Stimulated activated CD4-positive, alpha-beta T cell treated with anti-CD3 and anti-CD28 coated beads, TNF-alpha, amount 100 ng/mL, for 1 hour (primary cell): ENCODE data around the gene CYP3A5.
"Not testable (repeated sequence)": the region's sequence is repeated elsewhere in the genome, so short reads cannot be mapped to it uniquely, and the experiment has no call there.

Source experiments
- DNase-seq, 3 donors: peaks; one replicate each; pipeline ENCODE4 v3.0.0-alpha.2; 2020; ENCODE audit warnings: low read depth in 3 of 3, low spot score in 1 of 3

CYP3A5 gene

DNA sequence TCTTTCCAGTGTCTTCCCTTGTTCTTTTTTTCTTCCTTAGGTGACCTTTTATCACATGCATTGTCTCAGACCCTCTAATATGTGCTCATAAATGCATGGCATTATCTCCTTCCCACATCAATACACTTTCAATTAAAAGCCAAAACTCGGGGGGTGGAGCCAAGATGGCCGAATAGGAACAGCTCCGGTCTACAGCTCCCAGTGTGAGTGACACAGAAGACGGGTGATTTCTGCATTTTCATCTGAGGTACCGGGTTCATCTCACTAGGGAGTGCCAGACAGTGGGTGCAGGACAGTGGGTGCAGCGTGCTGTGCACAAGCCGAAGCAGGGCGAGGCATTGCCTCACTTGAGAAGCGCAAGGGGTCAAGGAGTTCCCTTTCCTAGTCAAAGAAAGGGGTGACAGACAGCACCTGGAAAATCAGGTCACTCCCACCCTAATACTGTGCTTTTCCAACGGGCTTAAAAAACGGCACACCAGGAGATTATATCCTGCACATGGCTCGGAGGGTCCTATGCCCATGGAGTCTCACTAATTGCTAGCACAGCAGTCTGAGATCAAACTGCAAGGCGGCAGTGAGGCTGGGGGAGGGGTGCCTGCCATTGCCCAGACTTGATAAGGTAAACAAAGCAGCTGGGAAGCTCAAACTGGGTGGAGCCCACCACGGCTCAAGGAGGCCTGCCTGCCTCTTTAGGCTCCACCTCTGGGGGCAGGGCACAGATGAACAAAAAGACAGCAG lies 6.2 kb upstream of the CYP3A5 start:
- not testable (repeated sequence) for DNase-seq

DNA sequence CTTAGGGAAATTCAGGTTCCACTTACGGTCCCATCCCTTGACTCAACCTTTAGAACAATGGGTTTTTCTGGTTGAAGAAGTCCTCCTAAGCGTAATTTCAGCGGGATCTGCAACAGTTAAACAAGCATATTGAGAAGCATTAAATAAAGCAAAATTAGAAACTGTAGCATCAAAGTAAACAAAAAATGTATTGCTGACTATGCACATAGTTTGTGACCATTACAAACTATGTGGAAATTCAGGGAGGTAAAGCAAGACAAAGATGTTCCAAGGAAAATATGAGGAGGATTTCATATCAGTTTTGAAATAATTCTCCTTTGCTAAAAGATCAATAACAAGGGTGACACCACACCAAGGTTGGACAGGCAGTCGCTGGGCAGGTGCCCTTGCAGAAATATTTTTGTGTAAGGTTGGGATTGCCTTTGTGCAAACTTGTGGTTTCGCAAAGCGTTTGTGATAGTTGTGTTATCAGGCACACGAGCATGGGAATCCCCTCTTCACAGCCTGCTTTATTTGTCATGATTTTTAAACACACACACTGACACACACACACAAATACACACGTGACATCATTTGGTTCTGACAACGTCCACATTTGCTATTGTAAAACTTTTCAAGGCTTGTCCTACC lies 5.4 kb upstream of the CYP3A5 start:
- DNase-seq = no peak

DNA sequence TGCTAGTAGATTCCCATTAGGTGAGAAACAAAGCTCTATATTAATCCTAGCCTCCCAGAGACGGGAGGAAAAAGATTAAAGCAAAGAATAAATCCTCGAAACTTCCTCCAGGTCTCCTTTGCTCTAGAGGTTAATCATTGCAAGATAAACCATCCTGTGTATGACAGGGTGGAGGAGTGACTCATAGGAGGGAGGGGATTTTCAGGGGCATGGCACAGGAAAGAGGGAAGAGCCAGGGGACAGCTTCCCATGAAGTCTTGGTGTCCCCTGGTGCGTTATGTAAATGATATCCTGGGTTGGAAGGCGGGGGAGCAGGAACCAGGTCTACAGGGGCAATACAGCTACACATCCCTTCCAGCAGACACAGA lies 780 bp downstream of the CYP3A5 start:
- DNase-seq = no peak

DNA sequence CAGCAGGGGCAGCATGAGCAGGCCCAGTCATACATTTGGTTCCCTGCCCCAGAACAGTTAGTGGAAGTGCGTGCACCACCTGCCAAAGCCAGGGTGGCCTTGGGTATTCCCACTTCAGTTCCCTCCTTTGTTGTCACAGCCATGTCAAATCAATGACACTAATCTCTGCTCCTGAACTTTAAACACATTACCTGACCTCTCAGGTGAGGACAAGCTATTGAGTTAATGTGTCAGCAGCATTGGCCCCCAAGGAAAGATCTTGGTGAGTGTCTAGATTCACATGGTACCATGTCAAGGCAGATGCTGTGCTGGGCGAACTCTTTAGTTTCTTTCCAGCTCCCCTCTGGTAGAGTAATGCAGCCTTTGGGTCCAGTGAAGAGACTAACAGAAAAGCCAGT lies 2.1 kb downstream of the CYP3A5 start:
- DNase-seq = no peak

DNA sequence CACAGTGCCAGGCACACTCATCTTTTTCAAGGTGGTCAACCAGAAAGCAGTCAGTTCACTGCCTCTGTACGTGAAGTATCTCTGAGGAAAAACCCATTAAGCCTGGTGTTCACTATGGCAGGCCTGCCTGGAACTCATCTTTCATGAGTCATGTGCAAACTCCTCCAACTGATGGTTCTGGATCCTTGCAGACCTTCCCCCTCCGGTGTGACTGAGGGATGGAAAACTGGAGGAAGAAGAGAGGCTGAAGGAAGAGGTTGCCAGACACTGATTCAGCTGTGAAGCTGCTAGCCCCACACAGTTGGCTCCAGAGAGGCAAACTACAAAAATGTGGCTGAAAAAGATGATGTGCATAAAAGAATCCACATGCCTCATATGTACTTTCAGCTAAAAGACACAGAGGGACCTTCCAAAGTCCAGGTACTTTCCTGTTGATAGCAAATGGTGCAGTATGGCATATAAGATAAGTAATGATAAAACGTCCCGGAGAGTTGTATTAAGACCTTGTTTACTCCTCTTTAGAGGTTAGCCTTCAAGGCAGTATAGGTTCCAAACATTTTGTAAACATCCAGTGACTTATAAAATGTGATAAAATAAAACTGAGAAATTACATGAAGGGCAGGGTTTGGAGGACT lies 2.7 kb downstream of the CYP3A5 start:
- no peak for DNase-seq

DNA sequence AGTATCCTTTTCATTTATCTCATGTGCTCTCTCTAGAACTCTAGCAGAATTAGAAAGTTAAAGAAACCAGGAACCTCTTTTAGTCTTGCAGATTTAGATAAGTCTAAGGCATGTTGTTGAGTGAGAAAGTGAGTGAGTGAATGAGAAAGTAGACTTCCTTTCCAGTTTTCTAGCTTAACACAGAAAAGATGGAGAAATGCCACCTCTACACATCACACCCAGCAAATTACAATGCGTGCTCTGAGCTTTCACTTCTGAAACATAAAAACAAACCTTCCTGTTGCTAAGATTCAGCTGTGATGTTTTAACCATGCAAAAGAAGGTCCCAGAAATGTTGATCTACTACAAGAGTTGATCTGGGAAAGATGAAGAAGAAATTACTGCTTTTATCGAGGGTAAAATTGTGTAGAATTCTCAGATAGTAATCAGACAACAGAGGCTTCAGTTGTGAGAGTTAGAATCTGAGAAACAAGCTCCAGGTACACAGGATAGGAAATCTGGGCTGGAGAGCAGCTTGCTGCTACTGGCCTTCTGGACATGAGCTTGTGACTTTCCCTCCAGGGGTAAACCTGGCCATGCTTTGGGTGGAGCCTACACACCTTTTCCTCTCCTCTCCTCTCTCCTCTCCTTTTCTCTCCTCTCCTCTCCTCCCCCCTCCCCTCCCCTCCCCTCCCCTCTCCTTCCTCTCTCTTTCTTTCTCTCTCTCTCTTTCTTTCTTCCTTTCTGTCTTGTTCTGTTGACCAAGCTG lies 4.6 kb downstream of the CYP3A5 start:
- no peak for DNase-seq

DNA sequence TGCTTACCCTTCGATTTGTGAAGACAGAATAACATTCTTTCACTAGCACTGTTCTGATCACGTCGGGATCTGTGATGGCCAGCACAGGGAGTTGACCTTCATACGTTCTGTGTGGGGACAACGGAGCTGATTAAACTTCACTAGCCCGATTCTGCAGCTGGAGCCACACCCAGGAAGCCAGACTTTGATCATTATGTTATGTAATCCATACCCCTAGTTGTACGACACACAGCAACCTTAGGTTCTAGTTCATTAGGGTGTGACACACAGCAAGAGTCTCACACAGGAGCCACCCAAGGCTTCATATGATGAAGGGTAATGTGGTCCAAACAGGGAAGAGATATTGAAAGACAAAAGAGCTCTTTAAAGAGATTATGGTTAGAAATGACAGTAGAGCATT lies 7.2 kb downstream of the CYP3A5 start:
- no peak for DNase-seq

DNA sequence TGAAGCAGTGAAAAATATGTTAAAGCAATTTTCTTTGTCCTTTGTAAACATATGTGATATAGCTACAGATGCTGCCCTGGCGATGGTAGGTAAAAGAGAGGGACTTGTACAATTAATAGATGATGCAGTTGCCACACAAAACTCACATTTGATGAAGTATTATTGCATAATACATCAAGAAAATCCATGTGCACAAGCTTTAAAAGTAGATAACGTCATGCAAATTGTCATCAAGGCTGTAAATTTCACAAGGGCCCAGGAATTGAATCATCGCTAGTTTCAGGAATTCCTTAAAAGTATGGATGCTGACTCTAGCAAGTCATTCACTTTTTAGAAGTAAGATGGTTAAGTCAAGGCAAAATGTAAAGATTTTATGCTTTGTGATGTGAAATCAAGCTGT lies 10.0 kb downstream of the CYP3A5 start:
- DNase-seq = no peak

DNA sequence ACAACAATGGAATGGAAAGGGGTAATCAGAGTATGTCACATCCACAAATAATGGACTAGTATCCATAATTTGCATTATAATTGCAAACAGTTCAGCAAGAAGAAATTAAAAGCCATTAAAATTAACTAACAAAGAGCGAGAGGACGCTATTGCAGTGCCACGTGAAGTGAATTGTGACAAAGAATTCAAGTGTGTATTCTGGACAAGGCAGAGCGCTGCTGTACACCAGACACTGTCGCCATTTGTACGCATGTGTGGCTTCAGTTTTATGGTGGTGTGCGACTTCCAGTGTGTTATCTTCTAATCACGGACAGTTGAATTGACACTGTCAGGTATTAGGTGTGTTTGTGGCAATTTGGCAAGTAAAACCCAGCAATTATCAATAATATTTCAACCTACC lies 11.3 kb downstream of the CYP3A5 start:
- no peak for DNase-seq

DNA sequence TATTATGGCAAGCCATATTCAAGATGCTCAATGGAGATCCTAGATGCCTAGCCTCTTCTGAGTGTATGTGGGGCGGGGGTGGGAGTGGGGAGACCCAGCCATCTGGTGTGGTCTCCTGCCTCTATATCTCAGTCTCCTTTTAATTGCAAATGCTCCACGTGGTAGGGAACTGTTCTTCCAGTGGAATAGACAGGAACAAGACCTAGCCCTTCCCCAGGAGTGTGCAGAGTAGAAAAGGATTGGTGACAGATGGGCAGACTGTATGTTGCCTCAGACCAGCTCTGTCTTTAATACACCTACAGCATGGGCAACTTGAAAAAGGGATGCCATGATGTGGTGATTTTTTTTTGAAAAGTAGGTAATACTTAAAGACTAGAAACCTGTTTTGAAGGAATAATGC lies 12.6 kb downstream of the CYP3A5 start:
- no peak for DNase-seq

DNA sequence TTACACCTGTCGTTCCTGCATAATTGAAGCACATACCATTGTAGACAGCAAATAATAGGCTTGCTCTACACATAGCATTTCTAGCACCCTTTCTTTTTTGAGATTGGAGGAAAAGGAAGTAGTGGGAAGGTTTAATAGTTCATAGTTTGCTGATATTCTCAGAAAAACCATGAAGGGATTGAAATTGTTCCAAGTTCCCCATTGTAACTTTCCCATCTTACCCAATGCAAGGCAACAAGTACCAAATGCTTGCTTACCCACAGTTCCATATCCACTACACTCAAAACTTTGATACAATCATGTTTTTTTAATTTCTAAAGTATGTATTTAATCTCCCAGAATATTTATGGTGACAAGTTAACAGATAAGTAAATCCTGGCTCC lies 13.8 kb downstream of the CYP3A5 start:
- DNase-seq = no peak

DNA sequence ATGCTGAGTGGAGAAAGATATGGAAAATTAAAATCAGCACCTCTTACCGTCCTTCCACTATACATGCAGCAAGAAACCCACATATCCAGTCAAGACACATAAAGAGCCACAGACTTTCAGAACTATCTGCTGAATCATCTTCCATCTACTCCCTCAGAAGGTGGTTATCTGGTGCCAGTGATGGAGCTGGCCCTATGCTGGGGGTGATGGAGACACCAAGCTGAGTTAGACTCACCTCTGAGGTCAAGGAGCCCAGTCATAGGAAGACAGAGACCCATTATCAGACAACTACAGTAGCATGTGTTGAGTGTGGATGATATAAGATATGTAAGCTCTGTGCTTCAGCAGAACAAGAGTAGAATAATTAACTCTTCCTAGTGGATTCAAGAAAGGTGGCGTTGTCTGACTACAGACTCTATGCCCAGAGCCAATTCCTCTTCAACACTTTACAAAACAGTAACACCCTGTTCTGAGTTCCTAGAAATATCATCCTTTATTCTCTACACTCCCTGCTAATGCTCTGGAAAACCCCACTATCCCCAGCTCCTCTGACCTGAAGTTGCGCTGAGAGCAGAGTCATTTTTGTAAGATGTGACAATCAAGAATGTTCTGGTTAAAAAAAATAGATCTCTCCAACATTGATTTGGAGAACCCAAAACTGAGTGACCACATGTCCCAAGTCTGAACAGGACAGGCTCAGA lies 14.3 kb downstream of the CYP3A5 start:
- no peak for DNase-seq

DNA sequence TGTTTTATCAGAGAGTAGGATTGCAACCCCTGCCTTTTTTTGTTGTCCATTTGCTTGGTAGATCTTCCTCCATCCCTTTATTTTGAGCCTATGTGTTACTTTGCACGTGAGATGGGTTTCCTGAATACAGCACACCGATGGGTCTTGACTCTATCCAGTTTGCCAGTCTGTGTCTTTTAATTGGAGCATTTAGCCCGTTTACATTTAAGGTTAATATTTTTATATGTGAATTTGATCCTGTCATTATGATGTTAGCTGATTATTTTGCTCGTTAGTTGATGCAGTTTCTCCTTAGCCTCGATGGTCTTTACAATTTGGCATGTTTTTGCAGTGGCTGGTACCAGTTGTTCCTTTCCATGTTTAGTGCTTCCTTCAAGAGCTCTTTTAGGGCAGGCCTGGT lies 21.9 kb downstream of the CYP3A5 start:
- DNase-seq = not testable (repeated sequence)

DNA sequence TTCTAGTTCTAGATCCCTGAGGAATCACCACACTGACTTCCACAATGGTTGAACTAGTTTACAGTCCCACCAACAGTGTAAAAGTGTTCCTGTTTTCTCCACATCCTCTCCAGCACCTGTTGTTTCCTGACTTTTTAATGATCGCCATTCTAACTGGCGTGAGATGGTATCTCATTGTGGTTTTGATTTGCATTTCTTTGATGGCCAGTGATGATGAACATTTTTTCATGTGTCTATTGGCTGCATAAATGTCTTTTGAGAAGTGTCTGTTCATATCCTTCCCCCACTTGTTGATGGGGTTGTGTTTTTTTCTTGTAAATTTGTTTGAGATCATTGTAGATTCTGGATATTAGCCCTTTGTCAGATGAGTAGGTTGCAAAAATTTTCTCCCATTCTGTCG lies 25.2 kb downstream of the CYP3A5 start:
- not testable (repeated sequence) for DNase-seq

DNA sequence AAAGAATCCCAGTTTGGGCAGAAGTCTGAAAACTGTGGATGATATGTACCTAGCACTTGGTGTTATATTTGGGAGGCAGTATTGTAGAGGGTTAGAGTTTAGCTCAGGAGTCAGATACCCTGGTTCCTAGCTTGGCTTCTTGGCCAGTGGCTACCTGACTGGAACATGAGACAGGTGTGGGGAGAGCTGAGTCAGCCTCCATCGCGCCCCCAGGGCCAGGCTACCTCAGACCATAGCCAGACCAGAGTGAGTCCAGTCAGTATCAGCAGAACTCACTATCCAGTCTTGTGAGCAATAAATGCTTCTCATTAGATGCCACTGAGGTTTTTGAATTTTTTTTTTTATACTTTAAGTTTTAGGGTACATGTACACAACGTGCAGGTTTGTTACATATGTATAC lies 26.0 kb downstream of the CYP3A5 start:
- no peak for DNase-seq

DNA sequence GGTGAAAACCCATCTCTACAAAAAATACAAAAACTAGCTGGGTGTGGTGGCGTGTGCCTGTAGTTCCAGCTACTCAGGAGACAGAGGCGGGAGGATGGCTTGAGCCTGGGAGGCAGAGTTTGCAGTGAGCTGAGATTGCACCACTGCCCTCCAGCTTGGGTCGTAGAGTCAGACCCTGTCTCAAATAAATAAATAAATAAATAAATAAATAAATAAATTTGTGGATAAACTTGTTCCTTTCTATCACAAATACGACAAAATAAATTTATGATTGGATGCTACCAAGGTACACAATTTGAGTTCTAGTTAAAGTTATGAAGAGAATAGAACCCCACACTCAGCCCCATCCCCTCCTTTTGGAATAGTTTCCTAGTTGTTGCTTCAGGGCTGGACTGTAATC lies 26.5 kb downstream of the CYP3A5 start:
- DNase-seq = not testable (repeated sequence)

DNA sequence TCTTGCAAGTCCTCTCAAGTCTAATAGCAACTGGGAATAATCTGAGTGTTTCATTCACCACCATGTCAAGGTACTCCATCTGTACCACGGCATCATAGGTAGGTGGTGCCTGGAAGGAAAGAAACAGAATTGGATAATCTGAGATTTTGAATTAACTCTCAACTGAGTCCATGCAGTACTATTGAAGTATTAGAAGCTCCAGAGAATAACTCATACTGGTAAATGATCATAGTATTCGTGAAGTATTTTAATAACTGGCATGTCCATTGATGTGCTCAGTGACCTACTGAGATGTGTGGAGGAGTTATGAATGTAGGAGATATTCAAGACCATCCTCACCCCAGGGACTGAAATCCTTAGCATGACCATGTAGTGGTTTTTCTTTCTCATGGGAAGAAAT lies 27.1 kb downstream of the CYP3A5 start:
- no peak for DNase-seq

DNA sequence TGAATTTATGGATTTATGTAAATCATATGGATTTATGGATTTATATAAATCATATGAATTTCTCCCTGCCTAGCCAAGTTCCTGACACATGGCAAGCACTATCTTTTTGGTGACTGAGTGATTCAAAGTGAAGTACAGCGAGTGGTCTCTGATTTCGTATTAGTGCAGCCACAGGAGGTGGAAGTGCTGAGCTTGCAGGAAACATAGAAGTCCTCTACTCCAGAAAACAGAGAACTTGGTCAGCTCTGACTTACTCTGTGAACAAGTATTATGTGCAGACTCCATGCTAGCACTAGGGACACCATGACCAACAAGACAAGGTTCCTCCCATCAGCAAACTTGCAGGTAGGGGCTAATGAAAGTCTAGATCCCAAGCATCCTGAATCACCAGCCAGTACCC lies 28.5 kb downstream of the CYP3A5 start:
- DNase-seq = no peak

DNA sequence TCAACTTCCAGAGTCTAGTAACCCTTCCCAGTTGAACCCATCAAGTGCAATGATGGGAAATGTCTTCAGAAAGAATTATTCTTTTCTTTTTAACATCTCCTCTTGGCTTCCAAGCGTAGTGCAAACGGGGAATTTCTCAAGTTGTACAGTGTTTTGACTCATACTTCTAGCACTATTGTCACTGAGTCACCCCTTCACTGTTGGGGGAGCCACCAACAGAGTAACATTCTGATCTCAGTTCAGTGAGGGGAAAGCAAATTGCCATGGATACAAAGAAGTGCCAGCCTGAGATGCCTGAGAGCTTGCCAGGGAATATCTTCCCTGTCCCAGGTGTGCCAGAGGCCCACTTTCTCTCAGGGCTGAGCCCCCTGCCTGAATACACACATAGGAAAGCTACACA lies 31.0 kb downstream of the CYP3A5 start:
- DNase-seq = no peak

DNA sequence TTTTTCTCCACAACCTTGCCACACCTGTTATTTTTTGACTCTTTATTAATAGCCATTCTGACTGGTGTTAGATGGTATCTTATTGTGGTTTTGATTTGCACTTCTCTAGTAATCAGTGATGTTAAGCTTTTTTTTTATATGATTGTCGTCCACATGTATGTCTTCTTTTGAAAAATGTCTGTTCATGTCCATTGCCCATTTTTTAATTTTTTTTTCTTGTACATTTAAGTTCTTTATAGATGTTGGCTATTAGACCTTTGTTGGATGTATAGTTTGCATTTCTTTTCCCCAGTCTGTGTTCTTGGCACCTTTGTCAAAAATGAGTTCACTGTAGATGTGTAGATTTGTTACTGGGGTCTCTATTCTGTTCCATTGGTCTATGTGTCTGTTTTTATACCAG lies 34.2 kb downstream of the CYP3A5 start:
- no peak for DNase-seq

DNA sequence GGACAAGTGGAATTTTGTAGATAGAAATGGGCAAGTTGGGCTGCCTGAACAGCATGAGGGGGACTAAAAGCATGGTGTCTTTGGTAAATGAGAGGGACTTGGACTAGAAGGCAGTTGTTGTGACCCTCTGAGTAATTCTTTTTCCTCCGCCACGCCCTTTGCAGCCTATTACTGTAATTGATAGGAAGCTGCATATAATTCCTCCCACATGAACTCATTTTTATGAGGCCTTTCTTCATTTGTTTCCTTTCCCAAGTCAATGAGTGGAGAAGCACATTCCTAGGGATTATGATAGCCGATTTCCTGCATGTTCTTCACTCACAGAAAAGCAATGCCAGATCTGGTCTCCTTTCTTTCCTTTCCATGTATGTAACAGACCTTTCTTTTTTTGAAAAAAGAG lies 35.4 kb downstream of the CYP3A5 start:
- no peak for DNase-seq
